WTC11 (cell line): Measurements from ENCODE around the gene PFKFB3.
"Not testable (repeated sequence)": the region's sequence is repeated elsewhere in the genome, so short reads cannot be mapped to it uniquely, and the experiment has no call there.

Experiments used
- CTCF ChIP-seq: fragments of 200-600 bp; IDR thresholded peaks from 2 replicates; pipeline ENCODE4 v1.8.0; 2022; ENCODE audit warnings: antibody characterized with exemption
- E2F5 ChIP-seq: sonication (generic); formaldehyde crosslinking; IDR thresholded peaks from 2 replicates; pipeline ENCODE4 v1.8.1; 2022; ENCODE audit warnings: mild to moderate bottlenecking, moderate library complexity, missing genetic modification reagents
- GABPB1 ChIP-seq: sonication (generic); formaldehyde crosslinking; IDR thresholded peaks from 2 replicates; pipeline ENCODE4 v1.8.1; 2023; ENCODE audit warnings: mild to moderate bottlenecking, missing genetic modification reagents
- MAX ChIP-seq: sonication (generic); formaldehyde crosslinking; IDR thresholded peaks from 2 replicates; pipeline ENCODE4 v1.8.0; 2022; ENCODE audit warnings: mild to moderate bottlenecking, missing genetic modification reagents
- MXD4 ChIP-seq: fragments of 250-450 bp; sonication (Bioruptor Pico); IDR thresholded peaks from 2 replicates; pipeline ENCODE4 v1.8.0; 2021; ENCODE audit warnings: mild to moderate bottlenecking, moderate library complexity, borderline replicate concordance
- ZNF138 ChIP-seq: sonication (generic); formaldehyde crosslinking; conservative IDR thresholded peaks from 2 replicates; pipeline ENCODE4 v1.8.1; 2022; ENCODE audit warnings: mild to moderate bottlenecking, moderate library complexity, missing genetic modification reagents

- TF ChIP-seq E2F5 (CRISPR knock-in tag); GABPB1 (CRISPR knock-in tag); ZNF138; CTCF; MAX (CRISPR knock-in tag); MXD4 (CRISPR knock-in tag): not testable (repeated sequence)
Observed at GRCh38 chr10:6296425-6296824, 93.7 kb downstream of the PFKFB3 start.
